HPDE6-E6E7 (cell line): ENCODE measurements around the gene HOMEZ.
"Not testable (repeated sequence)": the region's sequence is repeated elsewhere in the genome, so short reads cannot be mapped to it uniquely, and the experiment has no call there.

Experiments
- DNase-seq: peaks from one replicate; pipeline ENCODE4 v3.0.0; 2011; ENCODE audit warnings: missing footprints; ENCODE audit errors: extremely low spot score

HOMEZ gene, protein sequence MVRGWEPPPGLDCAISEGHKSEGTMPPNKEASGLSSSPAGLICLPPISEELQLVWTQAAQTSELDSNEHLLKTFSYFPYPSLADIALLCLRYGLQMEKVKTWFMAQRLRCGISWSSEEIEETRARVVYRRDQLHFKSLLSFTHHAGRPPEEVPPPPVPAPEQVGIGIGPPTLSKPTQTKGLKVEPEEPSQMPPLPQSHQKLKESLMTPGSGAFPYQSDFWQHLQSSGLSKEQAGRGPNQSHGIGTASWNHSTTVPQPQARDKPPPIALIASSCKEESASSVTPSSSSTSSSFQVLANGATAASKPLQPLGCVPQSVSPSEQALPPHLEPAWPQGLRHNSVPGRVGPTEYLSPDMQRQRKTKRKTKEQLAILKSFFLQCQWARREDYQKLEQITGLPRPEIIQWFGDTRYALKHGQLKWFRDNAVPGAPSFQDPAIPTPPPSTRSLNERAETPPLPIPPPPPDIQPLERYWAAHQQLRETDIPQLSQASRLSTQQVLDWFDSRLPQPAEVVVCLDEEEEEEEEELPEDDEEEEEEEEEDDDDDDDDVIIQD

DNA sequence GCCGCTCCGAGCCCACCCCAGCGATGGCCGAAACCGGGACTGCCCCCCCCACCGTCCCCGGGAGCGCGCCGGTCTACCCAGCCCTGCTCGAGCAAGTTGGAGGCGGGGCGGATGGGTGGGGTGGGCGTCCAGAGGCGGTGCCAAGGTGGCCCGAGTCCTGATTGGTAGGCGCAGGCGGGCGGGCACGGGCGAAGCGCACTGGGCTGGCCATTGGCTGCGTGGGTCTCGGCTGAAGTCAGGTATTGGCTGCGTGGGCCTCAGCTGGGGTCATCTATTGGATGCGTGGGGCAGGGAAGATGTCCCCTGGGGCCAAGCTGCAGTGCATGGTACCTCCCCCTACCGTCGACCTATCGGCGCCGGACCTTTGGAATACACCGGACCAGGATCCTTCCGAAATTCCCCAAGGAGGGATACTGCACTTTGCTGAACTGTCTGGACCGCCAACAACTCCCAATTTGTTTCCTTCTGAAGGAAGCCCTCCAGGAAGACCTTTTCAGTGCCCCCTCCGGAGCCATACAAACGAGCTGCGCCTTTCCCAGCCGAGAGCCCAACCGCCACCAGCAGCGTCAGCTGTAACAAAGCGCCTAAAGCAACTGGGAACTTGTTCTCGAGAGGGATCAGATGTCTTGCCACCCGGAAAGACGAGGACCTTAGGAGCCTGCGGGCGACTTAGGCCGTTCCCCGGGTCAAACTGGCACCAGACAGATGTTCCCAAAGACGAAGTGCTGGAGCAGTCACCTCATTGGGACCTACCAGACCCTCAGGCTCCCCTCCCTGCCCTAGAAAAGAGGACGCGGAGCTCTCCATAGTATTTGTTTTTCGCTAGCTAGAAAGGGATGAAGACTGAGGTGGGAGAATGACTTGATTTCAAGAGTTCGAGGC is at the start of gene HOMEZ:
Gene HOMEZ, minus strand, starts transcription at position 113 of the 882 bp plus-strand sequence. CDS start 180 bp downstream, outside the sequence.
- DNase-seq, result peak; percentile 99

GRCh38 chr14:23335623-23336022 is 49.7 kb upstream of the HOMEZ start:
- no peak for DNase-seq

DNA sequence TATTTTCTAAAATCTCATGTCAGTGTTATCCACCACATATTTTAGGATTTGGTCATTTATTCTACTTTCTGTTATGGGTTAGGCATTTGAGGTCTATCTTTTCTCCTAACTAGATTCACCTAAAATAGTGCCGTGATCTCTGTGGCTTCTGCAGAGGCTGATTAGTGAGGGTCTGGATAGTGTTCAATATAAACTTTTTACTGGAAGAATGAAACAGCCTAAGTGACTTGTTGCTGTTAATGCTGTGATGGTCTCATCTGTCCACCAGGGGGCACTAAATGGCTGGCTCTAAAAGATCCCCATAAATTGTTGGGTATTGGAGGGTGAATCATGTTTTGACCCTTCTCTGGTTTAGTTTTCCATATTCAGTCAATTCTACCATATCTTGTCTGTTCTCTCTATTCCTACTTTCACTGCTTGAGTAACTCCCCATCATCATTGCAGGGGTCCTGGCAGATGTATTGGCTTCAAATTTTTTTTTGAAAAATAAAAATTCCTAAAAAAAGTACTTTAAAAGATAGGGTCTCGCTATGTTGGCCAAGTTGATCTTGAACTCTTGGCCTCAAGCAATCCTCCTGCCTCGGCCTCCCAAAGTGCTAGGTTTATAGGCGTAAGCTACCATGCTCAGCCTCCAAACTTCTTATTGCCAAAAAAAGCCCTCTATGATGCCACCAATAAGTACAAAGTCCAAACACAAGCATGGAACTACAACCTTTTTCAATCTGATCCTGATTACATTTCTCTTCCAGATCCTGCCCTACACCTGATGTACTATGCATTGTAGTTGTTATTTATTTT is 42.2 kb upstream of the HOMEZ start:
- peak; percentile 66 for DNase-seq

DNA sequence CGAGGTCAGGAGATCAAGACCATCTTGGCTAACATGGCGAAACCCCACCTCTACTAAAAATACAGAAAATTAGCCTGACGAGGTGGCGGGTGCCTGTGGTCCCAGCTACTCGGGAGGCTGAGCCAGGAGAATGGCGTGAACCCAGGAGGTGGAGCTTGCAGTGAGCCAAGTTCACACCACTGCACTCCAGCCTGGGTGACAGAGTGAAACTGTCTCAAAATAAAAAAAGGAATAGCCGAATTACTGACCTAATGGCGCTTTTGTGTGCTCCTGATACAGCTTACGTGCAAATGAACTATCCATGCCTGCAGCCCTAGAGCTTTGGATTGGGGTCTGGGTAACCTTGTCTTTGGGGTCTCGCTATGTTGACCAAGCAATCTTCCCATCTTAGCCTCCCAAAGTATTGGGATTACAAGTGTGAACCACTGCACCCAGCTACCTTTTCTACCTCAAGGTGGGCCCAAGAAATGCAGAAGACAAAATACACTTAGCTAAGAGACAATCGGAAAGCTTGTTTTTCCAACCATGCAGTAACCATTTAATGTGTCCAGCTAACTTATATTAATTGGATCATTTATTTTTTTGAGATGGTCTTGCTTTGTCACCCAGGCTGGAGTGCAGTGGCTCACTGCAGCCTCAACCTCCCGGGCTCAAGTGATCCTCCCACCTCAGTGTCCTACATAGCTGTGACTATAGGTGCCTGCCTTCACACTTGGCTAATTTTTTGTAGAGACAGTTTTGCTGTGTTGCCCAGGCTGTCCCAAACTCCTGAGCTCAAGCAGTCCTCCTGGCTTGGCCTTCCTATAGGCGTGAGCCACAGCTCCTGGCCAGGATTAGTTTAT is 40.8 kb upstream of the HOMEZ start:
- DNase-seq, result no peak

DNA sequence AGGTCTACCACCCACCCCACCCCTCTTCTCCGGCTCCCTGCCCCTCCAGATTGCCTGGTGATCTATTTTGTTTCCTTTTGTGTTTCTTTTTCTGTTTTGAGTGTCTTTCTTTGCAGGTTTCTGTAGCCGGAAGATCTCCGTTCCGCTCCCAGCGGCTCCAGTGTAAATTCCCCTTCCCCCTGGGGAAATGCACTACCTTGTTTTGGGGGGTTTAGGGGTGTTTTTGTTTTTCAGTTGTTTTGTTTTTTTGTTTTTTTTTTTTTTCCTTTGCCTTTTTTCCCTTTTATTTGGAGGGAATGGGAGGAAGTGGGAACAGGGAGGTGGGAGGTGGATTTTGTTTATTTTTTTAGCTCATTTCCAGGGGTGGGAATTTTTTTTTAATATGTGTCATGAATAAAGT is 39.8 kb upstream of the HOMEZ start:
- DNase-seq, result not testable (repeated sequence)

DNA sequence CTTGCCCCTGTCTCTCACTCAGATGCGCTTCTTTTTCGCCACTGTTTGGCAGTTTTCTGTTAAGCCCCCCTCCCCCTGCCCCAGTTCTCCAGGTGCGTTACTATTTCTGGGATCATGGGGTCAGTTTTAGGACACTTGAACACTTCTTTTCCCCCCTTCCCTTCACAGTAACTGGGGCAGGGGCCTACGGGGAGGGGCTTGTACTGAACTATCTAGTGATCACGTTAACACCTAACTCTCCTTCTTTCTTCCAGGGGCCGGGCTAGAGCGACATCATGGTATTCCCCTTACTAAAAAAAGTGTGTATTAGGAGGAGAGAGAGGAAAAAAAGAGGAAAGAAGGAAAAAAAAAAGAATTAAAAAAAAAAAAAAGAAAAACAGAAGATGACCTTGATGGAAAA is 39.1 kb upstream of the HOMEZ start:
- DNase-seq, result no peak

DNA sequence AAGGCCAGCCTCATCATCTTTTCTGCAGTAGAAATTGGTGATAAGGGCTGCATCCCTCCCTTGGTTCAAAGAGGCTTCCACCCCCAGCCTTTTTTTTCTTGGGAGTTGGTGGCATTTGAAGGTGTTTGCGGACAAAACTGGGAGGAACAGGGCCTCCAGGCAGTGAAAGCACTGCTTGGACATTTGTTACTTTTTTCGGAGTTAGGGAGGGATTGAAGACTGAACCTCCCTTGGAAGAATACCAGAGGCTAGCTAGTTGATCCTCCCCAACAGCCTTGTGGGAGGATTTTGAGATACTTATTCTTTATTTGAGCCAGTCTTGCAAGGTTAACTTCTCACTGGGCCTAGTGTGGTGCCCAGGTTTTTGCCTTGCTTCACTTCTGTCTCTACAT is 38.5 kb upstream of the HOMEZ start:
- no peak for DNase-seq

DNA sequence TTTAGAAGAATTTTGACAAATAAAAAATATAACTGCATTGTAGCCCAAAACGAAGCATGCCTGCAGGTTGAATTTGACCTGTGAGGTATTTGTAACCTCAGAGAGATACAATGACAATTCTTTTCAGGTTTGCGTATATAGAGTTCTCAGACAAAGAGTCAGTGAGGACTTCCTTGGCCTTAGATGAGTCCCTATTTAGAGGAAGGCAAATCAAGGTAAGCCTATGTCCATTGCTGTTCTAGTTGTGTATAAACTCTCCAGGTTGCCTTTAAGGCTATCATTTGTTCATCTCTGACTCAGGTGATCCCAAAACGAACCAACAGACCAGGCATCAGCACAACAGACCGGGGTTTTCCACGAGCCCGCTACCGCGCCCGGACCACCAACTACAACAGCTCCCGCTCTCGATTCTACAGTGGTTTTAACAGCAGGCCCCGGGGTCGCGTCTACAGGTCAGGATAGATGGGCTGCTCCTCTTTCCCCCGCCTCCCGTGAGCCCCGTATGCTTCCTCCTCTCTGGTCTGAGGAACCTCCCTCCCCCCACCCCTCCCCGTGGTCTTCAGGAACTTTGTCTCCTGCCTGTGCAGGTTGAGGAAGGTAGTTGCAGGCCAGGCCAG is 38.0 kb upstream of the HOMEZ start:
- DNase-seq, result no peak

DNA sequence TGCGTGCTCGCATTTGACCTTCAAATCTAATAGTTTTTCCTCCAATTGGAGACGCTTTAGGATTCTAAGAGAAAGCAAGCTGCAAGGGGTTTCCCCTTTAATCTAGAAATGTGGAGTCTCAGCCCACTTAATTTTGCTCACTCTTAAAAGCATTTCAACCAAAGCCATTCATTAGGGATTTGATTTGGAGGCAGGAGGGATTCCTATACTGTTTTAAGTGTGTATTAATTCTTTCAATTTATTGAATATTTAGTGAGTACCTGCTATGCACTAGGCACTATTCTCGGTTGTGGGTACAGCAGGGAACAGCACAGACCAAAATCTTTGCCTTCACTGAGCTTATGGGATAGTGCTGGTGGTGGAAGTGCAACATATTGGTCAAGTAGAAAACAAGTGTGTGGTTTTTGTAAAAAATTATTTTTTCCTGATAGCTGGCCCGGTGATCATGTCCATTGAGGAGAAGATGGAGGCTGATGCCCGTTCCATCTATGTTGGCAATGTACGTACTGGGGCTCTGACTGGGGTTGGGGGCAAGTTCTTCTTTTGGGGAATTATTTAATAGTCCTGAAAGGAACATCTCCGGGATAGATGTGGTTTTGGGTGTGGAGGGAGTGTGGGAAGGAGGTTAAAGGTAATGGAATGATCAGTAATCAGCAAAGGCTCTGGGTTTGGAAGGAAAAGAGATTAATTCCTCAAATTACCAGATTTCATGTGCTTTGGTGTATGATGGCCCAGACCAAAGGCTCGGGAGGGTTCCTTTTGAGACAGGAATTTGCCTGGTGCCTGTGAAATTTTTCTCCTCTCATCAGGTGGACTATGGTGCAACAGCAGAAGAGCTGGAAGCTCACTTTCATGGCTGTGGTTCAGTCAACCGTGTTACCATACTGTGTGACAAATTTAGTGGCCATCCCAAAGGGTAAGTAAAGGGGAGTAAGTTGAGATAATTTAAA is 36.9 kb upstream of the HOMEZ start:
- DNase-seq, result no peak

DNA sequence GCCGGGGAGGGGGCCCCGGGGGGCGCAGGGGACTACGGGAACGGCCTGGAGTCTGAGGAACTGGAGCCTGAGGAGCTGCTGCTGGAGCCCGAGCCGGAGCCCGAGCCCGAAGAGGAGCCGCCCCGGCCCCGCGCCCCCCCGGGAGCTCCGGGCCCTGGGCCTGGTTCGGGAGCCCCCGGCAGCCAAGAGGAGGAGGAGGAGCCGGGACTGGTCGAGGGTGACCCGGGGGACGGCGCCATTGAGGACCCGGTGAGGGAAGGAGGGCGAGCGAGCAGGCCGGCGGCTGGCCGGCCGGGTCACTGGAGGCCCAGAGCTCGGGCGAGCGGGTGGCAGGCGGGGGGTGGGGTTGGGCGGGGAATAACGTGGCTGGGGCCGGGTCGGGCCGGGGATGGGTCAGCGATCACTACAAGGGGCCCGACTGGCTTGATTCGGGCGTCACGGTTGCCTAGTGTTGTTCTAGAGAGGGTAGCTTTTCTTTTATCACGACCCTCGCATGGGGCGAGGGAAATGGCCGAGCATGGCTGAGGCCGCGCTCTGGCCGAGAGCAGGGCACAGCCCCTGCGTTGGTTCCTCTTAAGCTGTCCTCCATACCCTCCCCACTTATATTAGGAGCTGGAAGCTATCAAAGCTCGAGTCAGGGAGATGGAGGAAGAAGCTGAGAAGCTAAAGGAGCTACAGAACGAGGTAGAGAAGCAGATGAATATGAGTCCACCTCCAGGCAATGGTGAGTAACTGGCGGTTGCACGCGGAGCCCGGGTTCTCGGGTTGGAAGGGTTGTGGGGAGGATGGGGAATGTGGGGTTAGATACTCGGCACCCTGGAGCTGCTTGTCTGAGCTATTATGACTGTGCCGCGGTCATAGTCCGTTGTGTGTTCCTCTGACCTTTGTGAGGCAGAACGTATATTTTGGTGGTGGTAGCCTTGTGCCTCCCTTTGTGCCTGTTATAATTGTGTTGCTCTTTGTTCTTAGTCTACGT is 35.9 kb upstream of the HOMEZ start:
- no peak for DNase-seq

GRCh38 chr14:23320584-23321571 is 34.9 kb upstream of the HOMEZ start, which contains the start of gene PABPN1:
Gene PABPN1, plus strand, starts transcription at chr14:23321457. Its CDS starts 13 bp downstream, at chr14:23321470.
- DNase-seq, result peak; percentile 92

DNA sequence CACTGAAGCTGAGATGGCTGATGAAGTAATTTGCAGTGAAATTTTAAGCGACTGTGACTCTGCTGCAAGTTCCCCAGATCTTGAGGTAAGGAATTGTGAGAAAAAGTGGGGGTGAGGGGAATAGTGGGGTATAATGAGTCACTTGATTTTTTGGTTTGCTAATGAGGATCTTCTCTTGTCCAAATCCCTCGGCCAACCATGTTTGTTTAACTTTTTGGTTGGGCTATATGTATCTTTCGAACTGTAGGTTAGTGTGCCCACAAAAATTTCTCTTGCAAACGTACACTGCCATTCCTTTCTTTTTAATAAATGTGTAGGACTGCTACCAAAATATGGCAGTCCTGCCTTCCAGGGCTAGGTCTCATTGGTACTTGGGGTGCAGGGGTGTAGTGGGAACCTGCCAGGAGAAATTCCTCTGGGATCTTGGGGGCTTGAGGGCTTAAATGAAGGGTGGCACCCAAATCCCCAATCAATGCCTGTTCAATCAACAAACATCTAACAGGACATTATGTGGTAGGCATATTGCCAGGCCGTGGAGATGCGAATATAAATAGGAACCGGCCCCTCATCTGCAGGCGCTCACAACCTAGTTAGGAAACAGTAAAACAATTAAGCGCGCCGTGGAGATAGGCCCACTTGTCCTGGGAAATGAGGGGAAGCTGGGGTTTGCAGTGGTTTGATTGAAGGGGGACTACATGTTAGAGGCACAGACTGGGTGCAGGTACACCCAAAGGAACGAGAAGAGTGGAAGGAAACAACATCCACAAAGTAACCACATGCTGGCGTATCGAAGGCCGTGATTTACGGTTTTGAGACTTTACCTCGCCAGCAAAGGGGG is 34.0 kb upstream of the HOMEZ start:
- DNase-seq, result no peak

DNA sequence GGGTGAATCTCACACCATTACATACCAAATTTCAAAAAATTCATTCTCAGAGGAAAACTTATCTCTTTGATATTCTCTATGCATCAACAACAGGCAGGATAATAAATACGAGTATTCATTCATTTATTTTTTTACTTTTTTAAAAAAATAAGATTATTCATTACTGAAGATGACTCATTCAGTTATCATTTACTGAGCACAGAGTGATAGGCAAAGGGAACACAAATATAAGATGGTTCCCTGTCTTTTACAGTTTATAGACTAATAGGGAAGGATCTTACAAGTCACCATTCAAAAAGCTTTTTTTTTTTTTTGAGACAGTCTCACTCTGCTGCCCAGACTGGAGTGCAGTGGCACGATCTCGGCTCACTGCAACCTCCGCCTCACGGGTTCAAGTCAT is 30.4 kb upstream of the HOMEZ start:
- no peak for DNase-seq

DNA sequence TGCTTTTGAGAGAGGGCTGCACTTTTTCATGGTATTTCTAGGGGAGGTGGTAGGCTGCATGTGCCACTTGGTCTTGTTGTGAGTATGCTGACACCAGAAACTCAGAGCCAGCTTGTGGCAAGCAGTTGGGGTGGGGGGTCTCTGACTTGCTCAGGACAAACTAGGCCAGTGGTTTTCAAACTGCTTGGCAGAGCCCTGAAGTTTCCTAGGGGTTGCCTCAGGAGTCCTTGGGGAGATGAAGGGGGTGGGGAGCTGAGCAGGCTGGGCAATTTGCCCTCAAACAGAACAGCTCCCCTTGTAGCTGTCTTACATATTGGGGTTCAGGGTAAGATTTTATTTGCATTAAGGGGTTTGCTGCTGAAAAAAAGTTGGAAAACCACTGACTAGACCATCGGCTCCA is 24.6 kb upstream of the HOMEZ start:
- DNase-seq, result no peak

- DNase-seq, result no peak
Measured at GRCh38 chr14:23308721-23309445, 23.0 kb upstream of the HOMEZ start.
